ACC112 (cell line): ENCODE results near the gene KLK6.

Source experiments
- H2AFZ ChIP-seq: fragments of 200-600 bp; sonication (generic); one replicate; pipeline ENCODE4 v1.6.0; 2017; ENCODE audit warnings: antibody characterized with exemption, low read length; ENCODE audit not compliant: unreplicated experiment
- H3K27ac ChIP-seq: fragments of 200-600 bp; sonication (generic); 2 replicates; pipeline ENCODE4 v1.5.1; 2014; ENCODE audit warnings: low read depth, mild to moderate bottlenecking, antibody characterized with exemption, low read length, moderate library complexity
- H3K27me3 ChIP-seq: fragments of 200-600 bp; sonication (generic); 2 replicates; pipeline ENCODE4 v1.6.1; 2014; ENCODE audit warnings: mild to moderate bottlenecking, antibody characterized with exemption, low read length, moderate library complexity, mixed read lengths; ENCODE audit not compliant: insufficient read depth
- H3K36me3 ChIP-seq: fragments of 200-600 bp; sonication (generic); 2 replicates; pipeline ENCODE4 v1.6.1; 2016; ENCODE audit warnings: mild to moderate bottlenecking, antibody characterized with exemption, low read length, moderate library complexity, mixed read lengths; ENCODE audit not compliant: insufficient read depth
- H3K4me1 ChIP-seq: fragments of 200-600 bp; sonication (generic); one replicate; pipeline ENCODE4 v1.6.1; 2016; ENCODE audit warnings: low read length, mixed read lengths; ENCODE audit not compliant: insufficient read depth, unreplicated experiment, control insufficient read depth
- H3K4me3 ChIP-seq: fragments of 200-600 bp; sonication (generic); 2 replicates; pipeline ENCODE4 v1.5.1; 2014; ENCODE audit warnings: mild to moderate bottlenecking, low read depth, low read length
- H3K79me2 ChIP-seq: fragments of 200-600 bp; sonication (generic); one replicate; pipeline ENCODE4 v1.6.0; 2016; ENCODE audit warnings: low read length; ENCODE audit not compliant: control insufficient read depth, unreplicated experiment, insufficient read depth

KLK6 gene

DNA sequence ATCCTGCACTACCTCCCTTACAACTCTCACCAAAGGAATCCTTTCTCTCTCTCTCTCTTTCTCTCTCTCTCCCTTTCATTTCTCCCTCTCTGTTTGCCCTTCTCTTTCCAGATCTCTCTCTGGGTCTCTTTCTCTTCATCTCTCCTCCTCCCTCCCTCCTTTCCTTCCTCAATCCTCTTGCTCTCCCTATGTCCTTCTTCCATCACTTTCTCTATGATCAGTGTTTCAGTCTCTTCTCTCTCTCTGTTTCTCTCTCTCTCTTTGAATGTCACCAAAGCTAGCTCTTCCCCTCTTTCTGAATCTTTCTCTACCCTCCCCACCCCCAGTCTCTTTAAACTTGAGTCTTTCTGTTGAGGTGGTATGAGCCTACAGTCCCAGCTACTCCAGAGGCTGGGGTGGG, 38.4 kb downstream of the KLK6 start:
- no peak overlapping the region for H3K27ac ChIP-seq
- H3K4me1 ChIP-seq: peaks cover 5% of the 10 kb centered on the region
- no peaks in the 10 kb centered on the region for H3K79me2 ChIP-seq
- H3K36me3 ChIP-seq: no peaks in the 10 kb centered on the region
- H3K27me3 ChIP-seq: peaks cover 7% of the 10 kb centered on the region; the same call in 1 of the 2 replicates
- H2AFZ ChIP-seq: no peak overlapping the region
- H3K4me3 ChIP-seq: no peak overlapping the region

DNA sequence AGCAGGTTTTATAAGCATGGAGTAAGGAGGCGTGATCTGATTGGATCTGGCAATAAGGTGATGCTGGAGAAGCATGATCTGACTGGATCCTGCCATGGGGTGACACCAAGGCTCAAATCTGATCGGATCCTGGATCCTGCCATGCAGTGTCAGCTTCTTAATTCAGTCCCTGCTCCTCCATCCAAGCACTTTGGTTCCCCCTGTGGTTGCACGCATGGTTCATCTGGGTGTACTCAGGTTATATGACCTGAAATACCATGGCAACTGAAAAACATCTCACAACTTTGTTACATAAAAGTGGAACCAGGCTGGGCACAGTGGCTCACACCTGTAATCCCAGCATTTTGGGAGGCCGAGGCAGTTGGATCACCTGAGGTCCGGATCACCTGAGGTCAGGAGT, 40.6 kb downstream of the KLK6 start:
- Histone ChIP-seq H3K79me2 (no peaks in the 10 kb centered on the region), H3K27me3 (peaks cover 12% of the 10 kb centered on the region; the same call in 1 of the 2 replicates), H3K4me1 (peaks cover 5% of the 10 kb centered on the region), H3K27ac (no peak overlapping the region), H3K36me3 (no peaks in the 10 kb centered on the region), H3K4me3 (no peak overlapping the region), H2AFZ (no peak overlapping the region)

DNA sequence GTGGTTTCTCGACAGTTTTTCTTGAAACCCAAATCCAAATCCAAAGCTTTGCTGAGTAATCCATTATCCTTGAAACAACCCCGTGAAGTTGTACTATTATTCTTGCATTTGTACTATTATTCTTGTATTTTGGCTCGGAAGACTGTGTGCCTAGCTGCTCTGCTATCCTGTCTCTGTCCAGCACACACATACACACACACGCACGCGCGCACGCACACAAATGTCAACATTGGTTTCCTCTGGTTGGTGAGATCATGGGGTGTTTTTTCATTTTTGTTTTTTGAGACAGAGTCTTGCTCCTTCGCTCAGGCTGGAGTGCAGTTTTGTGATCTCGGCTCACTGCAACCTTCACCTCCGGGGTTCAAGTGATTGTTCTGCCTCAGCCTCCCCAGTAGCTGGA, 43.2 kb downstream of the KLK6 start:
- H3K27ac ChIP-seq: no peak overlapping the region
- H3K36me3 ChIP-seq: no peaks in the 10 kb centered on the region
- H3K4me3 ChIP-seq: no peak overlapping the region
- no peak overlapping the region for H2AFZ ChIP-seq
- H3K4me1 ChIP-seq: no peaks in the 10 kb centered on the region
- no peaks in the 10 kb centered on the region for H3K79me2 ChIP-seq
- peaks cover 20% of the 10 kb centered on the region for H3K27me3 ChIP-seq

DNA sequence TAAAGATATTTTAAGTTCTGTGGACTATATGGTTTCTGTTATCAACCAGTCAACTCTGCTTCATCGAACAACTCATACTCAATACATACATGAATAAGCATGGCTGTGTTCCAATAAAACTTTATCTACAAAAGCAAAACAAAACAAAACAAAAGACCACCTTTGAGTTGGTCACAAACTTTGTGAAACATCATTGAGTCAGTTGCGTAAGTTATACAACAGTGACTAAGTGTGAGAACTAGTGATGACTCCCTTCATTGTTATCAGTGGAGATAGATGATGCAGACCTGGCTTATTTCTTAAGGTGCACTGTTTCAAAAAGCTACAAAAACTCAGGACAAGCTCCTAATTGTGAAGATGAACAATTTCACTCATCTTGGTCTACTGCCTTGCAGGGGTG, 43.7 kb downstream of the KLK6 start:
- no peaks in the 10 kb centered on the region for H3K4me1 ChIP-seq
- no peak overlapping the region for H3K4me3 ChIP-seq
- H3K79me2 ChIP-seq: no peaks in the 10 kb centered on the region
- H2AFZ ChIP-seq: no peak overlapping the region
- H3K27ac ChIP-seq: no peak overlapping the region
- peaks cover 21% of the 10 kb centered on the region for H3K27me3 ChIP-seq
- H3K36me3 ChIP-seq: no peaks in the 10 kb centered on the region

DNA sequence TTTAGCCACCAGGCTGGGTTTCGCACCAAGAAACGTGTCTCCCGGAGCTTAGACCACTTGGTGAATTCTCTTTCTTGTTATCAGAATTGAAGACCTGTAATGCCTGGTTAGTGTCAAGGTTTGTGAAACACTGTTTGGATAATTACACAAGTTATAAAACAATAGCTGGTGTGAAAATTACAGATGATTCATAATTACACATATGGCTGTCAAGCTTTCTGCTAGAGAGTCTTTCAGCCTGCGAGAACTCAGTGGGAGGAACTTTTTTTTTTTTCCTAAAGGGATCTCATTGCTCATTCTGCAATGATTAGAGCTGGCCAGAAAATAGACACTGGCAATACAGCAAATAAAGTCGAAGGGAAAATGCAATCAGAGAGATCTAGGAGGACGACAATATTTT, 44.8 kb downstream of the KLK6 start:
- H3K27ac ChIP-seq: no peak overlapping the region
- H3K4me1 ChIP-seq: no peaks in the 10 kb centered on the region
- no peak overlapping the region for H3K4me3 ChIP-seq
- no peak overlapping the region for H2AFZ ChIP-seq
- no peaks in the 10 kb centered on the region for H3K36me3 ChIP-seq
- no peaks in the 10 kb centered on the region for H3K79me2 ChIP-seq
- peaks cover 31% of the 10 kb centered on the region for H3K27me3 ChIP-seq

DNA sequence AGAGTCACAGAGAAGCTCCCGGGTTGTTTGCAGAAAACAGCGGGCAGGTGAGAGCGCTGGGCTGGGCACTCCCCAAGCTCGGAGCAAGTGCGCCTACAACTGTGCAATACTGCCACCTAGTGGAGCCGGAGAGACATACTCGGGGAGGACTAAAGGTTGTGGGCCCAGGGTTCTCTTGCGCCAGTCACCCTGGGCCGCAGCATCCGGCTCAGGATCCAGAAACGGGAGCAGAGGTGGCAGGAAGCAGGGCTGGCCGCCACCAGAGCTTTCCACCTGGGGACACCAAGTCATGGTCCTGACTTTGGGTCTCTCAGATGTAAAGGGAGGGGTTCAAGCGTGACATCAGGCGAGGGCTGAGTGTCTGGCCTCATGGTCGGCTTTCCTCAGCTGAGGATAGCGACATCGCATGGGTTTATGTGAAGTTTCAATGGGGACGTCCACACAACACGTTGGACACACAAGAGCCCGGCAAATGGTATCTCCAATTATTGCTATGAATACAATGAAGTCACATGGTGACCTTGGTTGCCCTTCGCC, 47.0 kb downstream of the KLK6 start:
- no peaks in the 10 kb centered on the region for H3K79me2 ChIP-seq
- H3K36me3 ChIP-seq: no peaks in the 10 kb centered on the region
- H3K27me3 ChIP-seq: peaks cover 33% of the 10 kb centered on the region
- no peak overlapping the region for H3K27ac ChIP-seq
- H2AFZ ChIP-seq: no peak overlapping the region
- no peaks in the 10 kb centered on the region for H3K4me1 ChIP-seq
- H3K4me3 ChIP-seq: no peak overlapping the region

DNA sequence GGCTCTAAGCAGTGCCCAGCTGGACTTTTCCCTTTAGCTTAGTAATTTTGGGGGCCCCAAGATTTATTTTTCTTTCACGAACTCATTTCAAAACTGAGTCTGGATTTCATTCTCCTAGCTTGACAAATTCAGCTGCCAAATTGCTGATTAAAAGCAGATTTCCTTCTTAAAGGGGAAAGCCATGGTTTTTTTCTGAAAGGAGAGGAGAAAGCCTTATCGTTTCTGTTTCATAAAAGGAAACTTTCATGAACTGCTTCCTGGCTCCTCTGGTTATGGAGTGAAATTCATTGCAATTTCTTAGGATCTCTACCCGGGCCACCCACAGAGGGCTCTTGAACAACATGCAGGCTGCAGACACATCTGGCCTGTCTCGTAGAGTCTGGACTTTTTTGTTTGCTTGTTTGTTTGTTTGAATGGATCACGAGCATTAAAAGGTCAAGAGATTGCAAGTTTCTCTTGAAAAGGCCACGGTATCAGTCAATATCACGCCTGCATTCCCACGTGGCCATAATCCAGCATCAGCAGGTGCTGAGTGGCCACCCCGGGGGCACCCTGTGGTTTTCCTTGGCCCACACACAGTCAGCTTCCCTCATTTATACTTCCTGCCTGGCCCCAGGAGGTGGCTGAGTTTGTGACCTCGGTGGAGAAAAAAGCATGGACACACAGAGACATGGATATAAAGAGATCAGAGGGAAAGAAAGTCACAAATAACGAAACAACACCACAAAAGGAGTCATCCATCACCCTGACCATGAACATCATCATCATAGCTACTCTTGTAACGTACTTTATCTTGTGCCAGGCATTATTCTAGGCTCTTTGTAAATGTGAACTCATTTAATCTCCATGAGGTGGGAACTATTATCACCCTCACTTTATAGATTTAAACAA, 47.7 kb downstream of the KLK6 start:
- peaks cover 35% of the 10 kb centered on the region for H3K27me3 ChIP-seq
- H3K27ac ChIP-seq: no peak overlapping the region
- no peak overlapping the region for H3K4me3 ChIP-seq
- H3K36me3 ChIP-seq: no peaks in the 10 kb centered on the region
- no peaks in the 10 kb centered on the region for H3K4me1 ChIP-seq
- H2AFZ ChIP-seq: no peak overlapping the region
- H3K79me2 ChIP-seq: no peaks in the 10 kb centered on the region

DNA sequence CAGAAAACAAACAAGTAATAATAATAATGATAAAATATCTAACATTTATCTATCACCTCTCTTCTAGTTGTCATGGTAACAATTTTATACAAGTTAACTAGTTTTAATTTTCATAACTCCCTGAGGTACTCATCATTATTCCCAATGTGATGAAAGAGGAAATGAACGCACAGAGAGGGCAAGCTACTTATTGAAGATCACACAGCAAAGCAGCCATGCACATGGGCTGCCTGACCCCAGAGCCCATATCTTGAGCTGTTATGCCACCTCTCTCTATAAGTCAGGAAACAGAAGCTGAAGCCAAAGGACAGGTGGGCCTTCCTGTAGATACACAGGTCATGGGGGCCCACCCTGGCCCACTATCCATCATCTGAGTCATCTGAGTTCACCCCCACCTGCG, 53.3 kb downstream of the KLK6 start:
- H3K4me1 ChIP-seq: no peaks in the 10 kb centered on the region
- H3K36me3 ChIP-seq: no peaks in the 10 kb centered on the region
- no peak overlapping the region for H3K4me3 ChIP-seq
- no peak overlapping the region for H3K27ac ChIP-seq
- H2AFZ ChIP-seq: no peak overlapping the region
- H3K79me2 ChIP-seq: no peaks in the 10 kb centered on the region
- peaks cover 65% of the 10 kb centered on the region for H3K27me3 ChIP-seq

DNA sequence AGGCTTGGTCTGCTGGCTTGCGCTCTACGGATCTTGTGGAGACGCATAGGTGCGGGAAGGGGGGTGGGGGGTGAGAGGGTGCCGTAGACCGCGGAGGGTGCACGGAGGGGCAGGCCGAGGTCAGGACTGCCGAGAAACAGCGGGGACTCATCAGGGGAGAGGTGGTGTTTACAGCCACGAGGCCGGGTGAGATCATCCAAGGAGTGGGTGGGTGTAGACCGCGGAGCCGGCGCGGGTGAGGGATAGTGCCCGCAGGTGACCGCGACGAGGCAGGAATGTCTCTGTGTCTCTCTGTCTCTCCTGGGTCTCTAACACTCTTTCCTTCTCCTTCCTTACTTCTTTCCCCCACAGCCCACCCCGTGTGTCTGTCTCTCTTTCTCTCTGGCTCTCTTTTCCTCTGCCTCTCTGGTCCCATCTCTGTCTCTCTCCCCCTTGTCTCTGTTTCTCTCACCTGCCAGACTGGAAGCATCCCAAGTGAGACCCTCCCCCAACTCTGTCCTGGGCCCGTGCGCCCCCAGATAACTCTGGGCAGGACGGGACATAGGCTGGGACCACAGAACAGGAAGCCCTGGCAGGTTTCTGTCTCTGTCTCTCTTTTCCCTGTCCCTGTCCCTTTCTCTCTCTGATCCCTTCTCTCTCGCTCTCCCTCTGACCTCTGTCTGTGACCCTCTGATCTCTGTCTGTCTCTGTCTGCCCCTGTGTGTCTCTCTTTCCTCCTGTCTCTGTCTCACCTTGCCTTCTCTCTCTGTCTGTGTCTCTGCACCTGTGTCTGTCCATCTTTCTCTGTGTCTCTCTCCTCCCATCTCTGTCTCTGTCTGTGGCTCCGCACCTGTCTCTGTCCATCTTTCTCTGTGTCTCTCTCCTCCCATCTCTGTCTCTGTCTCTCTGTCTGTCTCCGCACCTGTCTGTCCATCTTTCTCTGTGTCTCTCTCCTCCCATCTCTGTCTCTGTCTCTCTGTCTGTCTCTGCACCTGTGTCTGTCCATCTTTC, 56.4 kb downstream of the KLK6 start:
- peaks cover 78% of the 10 kb centered on the region for H3K27me3 ChIP-seq
- H2AFZ ChIP-seq: no peak overlapping the region
- H3K27ac ChIP-seq: no peak overlapping the region
- H3K4me1 ChIP-seq: no peaks in the 10 kb centered on the region
- no peaks in the 10 kb centered on the region for H3K36me3 ChIP-seq
- H3K79me2 ChIP-seq: no peaks in the 10 kb centered on the region
- no peak overlapping the region for H3K4me3 ChIP-seq

DNA sequence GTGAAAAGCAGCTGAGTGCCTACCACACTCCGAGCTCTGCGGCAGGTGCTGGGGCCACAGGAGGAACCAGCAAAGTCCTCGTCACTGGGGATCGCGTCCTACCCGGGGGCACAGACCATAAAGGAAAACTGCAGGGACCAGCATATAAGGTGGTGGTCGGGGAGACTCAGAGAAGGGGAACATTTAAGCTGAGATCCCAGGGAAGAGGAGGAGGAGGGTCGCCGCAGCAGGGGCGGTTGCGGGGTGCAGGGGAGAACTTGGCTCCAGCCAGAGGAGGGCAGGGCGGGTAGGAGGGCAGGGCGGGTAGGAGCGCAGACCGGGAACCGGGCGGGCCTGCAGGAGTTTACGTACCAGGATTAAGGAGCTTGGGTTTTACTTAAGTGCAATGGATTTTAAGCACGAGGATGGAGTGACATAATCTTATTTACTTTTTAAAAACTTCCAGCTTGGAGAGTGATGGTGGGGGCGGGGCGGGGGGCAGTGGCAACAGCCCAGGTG, 57.2 kb downstream of the KLK6 start:
- H3K4me3 ChIP-seq: no peak overlapping the region
- no peaks in the 10 kb centered on the region for H3K79me2 ChIP-seq
- no peak overlapping the region for H2AFZ ChIP-seq
- H3K4me1 ChIP-seq: no peaks in the 10 kb centered on the region
- no peak overlapping the region for H3K27ac ChIP-seq
- peaks cover 86% of the 10 kb centered on the region for H3K27me3 ChIP-seq
- no peaks in the 10 kb centered on the region for H3K36me3 ChIP-seq
